ENCODE results near the gene MPZL2.
"Not testable (repeated sequence)": the region's sequence is repeated elsewhere in the genome, so short reads cannot be mapped to it uniquely, and the experiment has no call there.

The MPZL2 gene

GRCh38 chr11:118263695-118264568, at the start of gene MPZL2:
Gene MPZL2 (minus strand): TSS chr11:118264297. CDS start chr11:118264153, 144 bp downstream.
- DNase-seq (ENCODE audit: low read depth): no peak

- no peak for DNase-seq (ENCODE audit: low read depth)
These were observed 49.1 kb upstream of the MPZL2 start for GRCh38 chr11:118313242-118313641.

- no peak for DNase-seq (ENCODE audit: low read depth)
These were observed 48.2 kb upstream of the MPZL2 start for GRCh38 chr11:118312328-118312727.

GRCh38 chr11:118311518-118311917, 47.4 kb upstream of the MPZL2 start:
- no peak for DNase-seq (ENCODE audit: low read depth)

GRCh38 chr11:118310781-118311485, 46.8 kb upstream of the MPZL2 start:
- no peak for DNase-seq (ENCODE audit: low read depth)

- DNase-seq (ENCODE audit: low read depth): no peak
These were observed 46.2 kb upstream of the MPZL2 start for GRCh38 chr11:118310271-118310670.

GRCh38 chr11:118308995-118309528, 45.0 kb upstream of the MPZL2 start:
- DNase-seq (ENCODE audit: low read depth): not testable (repeated sequence)

GRCh38 chr11:118306556-118306955, 42.5 kb upstream of the MPZL2 start:
- peak; percentile 42 for DNase-seq (ENCODE audit: low read depth)

- no peak for DNase-seq (ENCODE audit: low read depth)
These were observed 41.6 kb upstream of the MPZL2 start for GRCh38 chr11:118305726-118306125.

- DNase-seq (ENCODE audit: low read depth): peak; percentile 49
These were observed 40.6 kb upstream of the MPZL2 start, which contains the start of gene CD3E for GRCh38 chr11:118304568-118305248. Gene CD3E (plus strand): TSS chr11:118304730. CDS start chr11:118304953, 223 bp downstream.

- no peak for DNase-seq (ENCODE audit: low read depth)
These were observed 40.1 kb upstream of the MPZL2 start for GRCh38 chr11:118304227-118304567.

- DNase-seq (ENCODE audit: low read depth): no peak
These were observed 37.6 kb upstream of the MPZL2 start for GRCh38 chr11:118301600-118302195.

GRCh38 chr11:118295815-118296454, 31.8 kb upstream of the MPZL2 start:
- DNase-seq (ENCODE audit: low read depth): peak; percentile 58

GRCh38 chr11:118295199-118295598, 31.1 kb upstream of the MPZL2 start:
- DNase-seq (ENCODE audit: low read depth): no peak

- no peak for DNase-seq (ENCODE audit: low read depth)
These were observed 30.0 kb upstream of the MPZL2 start for GRCh38 chr11:118294053-118294452.

GRCh38 chr11:118291477-118292135, 27.5 kb upstream of the MPZL2 start:
- DNase-seq (ENCODE audit: low read depth): no peak

- peak; percentile 34 for DNase-seq (ENCODE audit: low read depth)
These were observed 26.8 kb upstream of the MPZL2 start for GRCh38 chr11:118290923-118291322.

- DNase-seq (ENCODE audit: low read depth): no peak
These were observed 25.3 kb upstream of the MPZL2 start for GRCh38 chr11:118289401-118289800.

GRCh38 chr11:118287006-118287405, 22.9 kb upstream of the MPZL2 start:
- no peak for DNase-seq (ENCODE audit: low read depth)

- no peak for DNase-seq (ENCODE audit: low read depth)
These were observed 22.4 kb upstream of the MPZL2 start for GRCh38 chr11:118286545-118286944.
